ENCODE results near the gene ARHGEF28.

DNA sequence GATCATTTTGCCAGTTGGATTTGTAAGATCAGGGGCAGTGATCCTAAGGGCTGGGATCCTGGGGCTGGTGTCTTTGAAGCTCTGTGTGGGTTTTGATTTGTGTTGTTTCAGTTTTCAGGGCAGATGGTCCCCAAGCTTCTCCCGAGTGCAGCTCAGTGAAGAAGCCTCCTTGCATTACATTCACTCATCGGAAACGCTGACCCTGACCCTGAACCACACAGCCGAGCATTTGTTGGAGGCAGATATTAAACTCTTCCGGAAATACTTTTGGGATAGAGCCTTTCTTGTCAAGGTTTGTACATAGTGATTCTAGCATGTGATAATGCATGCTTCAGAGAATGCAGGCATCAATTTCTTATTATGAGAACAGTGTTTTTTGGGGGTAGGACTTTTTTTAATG, 150.4 kb downstream of the ARHGEF28 start:
- no peak for TF ChIP-seq SUZ12 (IDR thresholded peaks at IDR 0.05; ENCODE audit: extremely low read depth, insufficient read depth, insufficient read length)
- TF ChIP-seq ZNF274 (IDR thresholded peaks at IDR 0.05; ENCODE audit: low read depth, low read length) = no peak
